Dermis microvascular lymphatic vessel endothelial cell (primary cell): ENCODE results near the gene CAMTA1. TPM values are rescaled to one million over a fixed set of nuclear protein-coding genes. Genes with fewer than 3 reads are reported as not detected.

Experiments
- DNase-seq, 2 donors: peaks; one replicate each; pipeline versions ENCODE4 v3.0.0 to v3.0.0-alpha.2; 2010; ENCODE audit warnings: low read depth in 2 of 2
- total RNA-seq: library from RNA; depleted of rRNA; stranded (reverse); fragments of >200 nt; gene quantifications from 2 replicates; pipeline ENCODE4 v1.2.1, GENCODE V29; 2014

Gene CAMTA1
- total RNA-seq, 1 donor from 2014 or later = 33.9 TPM

DNA sequence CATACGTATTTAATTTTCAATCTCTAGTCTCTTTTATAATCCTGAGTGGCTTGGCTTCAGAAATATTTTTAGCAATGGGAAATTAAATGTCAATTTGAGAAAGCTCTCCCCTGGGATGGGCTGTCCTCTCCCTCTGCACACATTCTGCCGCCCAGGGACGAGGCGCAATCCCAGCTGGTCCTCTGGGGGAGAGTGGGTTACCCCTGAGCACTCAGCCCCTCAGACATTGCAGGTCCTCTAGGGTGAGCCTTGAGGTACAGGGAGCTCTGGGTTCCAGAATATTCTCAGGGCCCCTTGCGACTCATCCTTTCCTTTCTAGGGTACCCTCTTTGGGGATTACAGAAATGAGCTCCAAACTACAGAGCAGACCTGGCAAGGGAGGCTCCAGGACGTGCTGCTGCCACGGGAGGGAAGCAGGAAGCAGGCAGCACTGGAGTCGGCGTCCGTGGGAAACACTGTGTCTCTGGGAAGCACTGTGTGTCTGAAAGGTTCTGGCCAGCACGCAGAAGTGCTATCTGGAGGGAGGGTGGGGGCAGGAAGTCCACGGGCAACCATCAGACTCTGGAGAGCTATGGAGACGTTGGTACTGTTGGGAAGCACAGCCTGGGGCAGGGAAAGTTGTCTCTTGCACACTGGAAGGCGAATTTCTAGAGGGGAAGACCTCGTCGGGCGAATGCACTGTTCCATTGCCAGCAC lies 642.5 kb downstream of the CAMTA1 start:
- DNase-seq = peak in 1 of 2 donors; percentile 34

GRCh38 chr1:7429290-7429689 lies 644.0 kb downstream of the CAMTA1 start:
- DNase-seq = no peak

DNA sequence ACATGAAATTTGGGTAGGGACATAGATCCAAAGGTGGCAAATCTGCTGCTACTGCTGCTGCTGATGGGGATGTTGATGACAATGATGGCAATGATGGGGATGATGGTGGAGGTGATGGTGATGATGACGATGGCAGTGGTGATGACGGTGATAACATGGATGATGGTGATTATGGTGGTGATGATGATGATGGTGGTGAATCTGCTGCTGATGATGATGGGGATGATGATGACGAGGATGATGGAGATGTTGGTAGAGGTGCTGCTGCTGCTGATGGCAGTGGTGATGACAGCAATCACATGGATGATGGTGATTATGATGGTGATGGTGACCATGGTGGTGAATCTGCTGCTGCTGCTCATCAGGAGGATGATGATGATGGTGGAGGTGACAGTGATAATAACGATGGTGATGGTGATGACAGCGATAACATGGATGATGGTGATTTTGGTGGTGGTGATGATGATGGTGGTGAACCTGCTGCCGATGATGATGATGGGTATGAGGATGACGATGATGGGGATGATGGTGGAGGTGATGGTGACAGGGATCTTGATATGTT lies 644.9 kb downstream of the CAMTA1 start:
- DNase-seq = no peak

DNA sequence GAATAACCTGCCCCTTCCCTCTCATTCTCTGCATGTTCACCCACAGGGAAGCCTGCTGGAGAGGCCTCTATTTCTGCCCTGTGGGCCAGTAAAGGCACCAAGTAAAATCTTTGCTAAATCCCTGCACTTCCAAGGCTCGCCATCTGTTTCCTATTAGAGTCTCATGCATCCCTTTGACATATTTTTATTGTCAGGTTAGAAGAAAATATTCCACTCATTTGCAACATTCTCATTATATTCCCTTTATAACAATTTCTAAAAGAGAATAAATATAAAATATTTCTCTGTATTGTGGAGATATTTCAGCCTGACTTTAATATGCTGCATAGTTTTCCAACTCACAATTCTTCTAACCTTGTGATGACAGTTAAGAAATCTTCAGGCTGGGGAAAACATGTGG lies 645.4 kb downstream of the CAMTA1 start:
- no peak for DNase-seq

DNA sequence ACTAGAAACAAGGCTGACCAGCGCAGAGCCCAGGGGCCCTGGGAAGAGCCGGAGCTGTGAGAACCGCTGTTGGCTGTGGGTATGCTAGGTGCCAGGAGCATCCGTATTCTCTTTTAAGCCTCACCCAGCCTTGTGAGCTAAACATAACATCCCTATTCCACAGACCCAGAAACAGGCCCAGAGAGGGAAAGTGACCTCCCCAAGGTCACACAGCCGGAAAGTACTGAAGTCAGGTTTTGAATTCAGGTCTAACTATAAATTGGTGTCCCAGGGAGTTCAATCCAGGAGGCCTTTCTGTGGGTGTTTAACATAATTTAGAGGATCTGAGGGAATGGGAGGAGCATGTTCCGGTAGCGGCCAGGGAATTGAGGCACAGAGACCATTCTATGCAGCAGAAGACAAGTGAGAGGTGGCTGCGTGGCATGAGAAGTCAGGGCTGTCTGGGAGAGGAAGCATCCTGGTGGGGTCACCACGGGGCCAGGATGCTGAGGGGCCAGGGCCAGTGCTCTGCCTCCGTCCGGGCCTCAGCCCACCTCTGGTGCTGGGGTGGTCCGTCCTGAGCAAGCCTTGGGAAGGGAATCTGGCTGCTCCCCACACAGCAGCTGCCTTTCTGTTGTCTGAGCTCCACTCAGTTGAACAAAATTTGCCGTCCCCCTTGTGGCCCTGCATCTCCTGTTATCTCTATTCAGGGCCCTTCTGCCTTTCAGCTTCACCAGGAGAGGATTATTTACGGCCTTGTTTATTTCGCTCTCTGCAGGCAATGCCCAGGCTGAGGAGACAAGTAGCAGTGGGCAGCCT lies 647.0 kb downstream of the CAMTA1 start:
- DNase-seq = no peak

DNA sequence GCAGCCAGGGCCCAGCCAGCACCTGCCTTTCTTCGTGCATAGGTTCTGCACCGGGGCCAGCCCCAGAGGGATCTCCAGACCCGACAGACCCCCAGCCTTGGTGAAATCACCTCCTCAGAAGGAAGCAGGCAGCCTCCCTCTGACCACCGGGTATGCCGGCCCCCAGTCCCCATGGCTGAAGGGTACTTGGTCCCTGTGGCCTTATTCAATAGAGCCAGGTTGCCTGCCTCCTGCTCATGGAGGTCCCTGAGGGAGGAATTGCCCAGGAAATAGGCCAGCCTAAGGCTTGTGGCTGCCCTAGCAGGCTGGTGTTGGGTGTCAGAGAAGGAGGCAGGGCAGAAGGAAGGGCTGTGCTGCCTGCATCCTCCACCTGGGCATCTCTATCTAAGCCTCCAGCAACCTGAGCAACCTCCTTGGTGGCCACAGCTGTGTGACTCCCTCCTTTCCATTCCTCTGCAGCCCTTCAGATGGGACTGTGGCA lies 647.7 kb downstream of the CAMTA1 start:
- no peak for DNase-seq

- no peak for DNase-seq
These were observed 649.3 kb downstream of the CAMTA1 start for GRCh38 chr1:7434566-7434965.

GRCh38 chr1:7435276-7436055 lies 650.2 kb downstream of the CAMTA1 start:
- DNase-seq = no peak

- DNase-seq = no peak
These were observed 651.1 kb downstream of the CAMTA1 start for GRCh38 chr1:7436056-7437005.

- no peak for DNase-seq
These were observed 651.8 kb downstream of the CAMTA1 start for GRCh38 chr1:7437036-7437435.

GRCh38 chr1:7437608-7438395 lies 652.5 kb downstream of the CAMTA1 start:
- DNase-seq = no peak

GRCh38 chr1:7438396-7438785 lies 653.1 kb downstream of the CAMTA1 start:
- DNase-seq = no peak

- DNase-seq = no peak
These were observed 653.8 kb downstream of the CAMTA1 start for GRCh38 chr1:7438921-7439655.

DNA sequence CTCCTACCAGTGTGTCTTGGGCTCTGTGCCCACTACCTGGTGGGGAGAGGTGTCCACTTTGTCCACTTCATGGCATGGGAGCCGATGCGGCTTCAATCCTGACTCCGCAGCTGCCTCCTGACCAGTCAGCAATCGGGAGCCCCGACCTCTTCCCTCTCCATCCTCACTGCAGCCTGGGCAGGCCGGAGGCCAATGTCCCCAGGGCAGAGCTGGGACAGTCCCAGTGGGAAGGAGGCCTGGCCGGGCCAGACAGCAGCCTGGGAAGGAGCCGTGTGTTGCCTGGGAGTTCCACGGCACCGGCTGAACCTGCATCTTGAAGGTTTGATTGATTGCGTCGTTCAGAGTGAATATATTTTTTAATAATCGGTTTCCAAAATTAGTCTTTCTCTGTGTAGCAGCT lies 654.9 kb downstream of the CAMTA1 start:
- DNase-seq = no peak

- no peak for DNase-seq
These were observed 656.0 kb downstream of the CAMTA1 start for GRCh38 chr1:7441143-7441841.

GRCh38 chr1:7442036-7442435 lies 656.8 kb downstream of the CAMTA1 start:
- DNase-seq = no peak

DNA sequence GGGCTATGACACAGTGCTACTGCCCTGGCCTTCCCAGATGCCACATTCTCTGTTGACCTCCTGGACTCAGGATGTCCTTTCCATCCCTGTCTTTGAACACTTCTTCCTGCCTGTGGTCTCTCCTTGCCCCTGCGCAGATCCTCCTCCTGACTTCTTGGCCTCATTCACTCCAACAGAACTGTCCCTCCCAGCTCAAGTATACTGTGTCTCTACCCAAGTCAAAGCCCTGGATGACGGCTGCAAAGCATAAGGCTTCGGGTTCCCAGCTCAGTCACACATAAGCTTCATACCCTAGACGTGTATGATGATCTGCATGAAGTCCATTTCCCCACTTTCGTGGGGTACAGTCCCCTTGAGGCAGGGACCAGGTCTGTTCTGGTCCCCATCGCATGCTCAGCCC lies 657.7 kb downstream of the CAMTA1 start:
- no peak for DNase-seq

GRCh38 chr1:7444363-7444762 lies 659.1 kb downstream of the CAMTA1 start:
- no peak for DNase-seq

- no peak for DNase-seq
These were observed 661.8 kb downstream of the CAMTA1 start for GRCh38 chr1:7447093-7447492.
